ENCODE results near the gene BCLAF1.
"Not testable (repeated sequence)": the region's sequence is repeated elsewhere in the genome, so short reads cannot be mapped to it uniquely, and the experiment has no call there.

BCLAF1 gene

DNA sequence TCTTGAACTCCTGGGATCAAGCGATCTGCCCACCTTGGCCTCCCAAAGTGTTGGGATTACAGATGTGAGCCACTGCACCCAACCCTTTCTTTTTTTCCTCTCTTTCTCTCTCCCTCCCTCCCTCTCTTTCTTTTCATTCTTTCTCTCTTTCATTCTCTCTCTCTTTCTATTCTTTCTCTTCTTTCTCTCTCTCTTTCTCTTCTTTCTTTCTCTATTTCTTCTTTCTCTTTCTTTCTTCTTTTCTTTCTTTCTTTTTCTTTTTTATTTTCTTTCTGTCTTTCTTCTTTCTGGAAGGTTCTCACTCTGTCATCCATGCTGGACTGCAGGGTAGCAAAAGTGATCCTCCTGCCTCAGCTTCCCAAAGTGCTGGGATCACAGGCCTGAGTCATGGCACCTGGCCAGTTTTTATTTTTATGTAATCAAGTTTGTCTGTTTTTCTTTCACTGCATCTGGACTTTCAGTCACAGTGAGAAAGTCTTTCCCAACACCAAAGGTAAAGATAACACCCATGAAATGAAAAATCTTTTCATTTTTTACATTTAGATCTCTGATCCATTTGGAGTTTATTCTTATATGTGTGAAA, 20.2 kb upstream of the BCLAF1 start:
- DNase-seq = no peak

DNA sequence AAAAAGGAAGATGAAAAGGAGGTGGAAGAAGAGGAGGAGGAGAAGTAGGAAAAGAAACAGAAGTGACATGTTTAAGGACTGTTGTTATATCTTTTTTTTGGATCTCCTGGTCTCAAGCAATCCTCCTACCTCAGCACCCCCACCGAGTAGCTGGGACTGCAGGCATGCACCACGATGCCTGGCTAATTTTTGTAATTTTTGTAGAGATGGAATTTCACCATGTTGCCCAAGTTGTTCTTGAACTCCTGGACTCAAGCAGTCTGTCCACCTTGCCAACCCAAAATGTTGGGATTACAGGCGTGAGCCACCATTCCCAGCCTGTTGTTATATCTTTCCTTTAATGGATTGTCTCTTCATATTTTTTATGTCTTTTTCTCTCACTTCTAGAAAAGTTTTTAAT, 19.5 kb upstream of the BCLAF1 start:
- DNase-seq = no peak

DNA sequence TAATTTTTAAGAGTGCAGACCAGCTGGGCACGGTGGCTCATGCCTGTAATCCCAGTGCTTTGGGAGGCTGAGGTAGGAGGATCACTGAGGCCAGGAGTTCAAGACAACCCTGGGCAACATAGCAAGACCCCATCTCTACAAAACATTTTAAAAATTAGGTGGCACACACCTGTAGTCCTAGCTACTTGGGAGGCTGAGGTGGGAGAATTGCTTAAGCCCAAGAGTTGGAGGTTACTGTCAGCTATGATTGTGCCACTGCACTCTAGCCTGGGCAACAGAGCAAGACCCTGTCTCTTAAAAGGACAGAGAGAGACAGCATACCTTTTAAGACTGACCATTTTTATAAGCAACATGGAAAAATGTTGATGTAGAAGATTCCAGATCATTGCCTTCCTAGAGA, 18.8 kb upstream of the BCLAF1 start:
- DNase-seq = not testable (repeated sequence)

DNA sequence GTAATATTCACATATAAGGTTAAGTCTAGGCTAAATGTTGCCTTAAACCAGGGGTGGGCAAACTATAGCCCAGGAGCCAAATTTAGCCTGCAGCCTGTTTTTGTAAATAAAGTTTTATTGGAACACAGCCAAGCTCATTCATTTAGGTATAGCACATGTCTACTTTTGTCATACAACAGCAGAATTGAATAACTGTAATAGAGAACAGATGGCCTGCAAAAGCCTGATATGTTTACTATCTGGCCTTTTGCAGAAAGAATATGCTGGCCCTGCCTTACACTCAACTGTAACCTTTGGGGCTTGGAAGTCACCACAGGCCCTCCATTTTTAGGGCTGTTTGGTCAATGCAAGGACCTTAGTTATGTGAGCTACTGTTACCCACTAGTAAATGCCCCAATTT, 17.7 kb upstream of the BCLAF1 start:
- DNase-seq = no peak

DNA sequence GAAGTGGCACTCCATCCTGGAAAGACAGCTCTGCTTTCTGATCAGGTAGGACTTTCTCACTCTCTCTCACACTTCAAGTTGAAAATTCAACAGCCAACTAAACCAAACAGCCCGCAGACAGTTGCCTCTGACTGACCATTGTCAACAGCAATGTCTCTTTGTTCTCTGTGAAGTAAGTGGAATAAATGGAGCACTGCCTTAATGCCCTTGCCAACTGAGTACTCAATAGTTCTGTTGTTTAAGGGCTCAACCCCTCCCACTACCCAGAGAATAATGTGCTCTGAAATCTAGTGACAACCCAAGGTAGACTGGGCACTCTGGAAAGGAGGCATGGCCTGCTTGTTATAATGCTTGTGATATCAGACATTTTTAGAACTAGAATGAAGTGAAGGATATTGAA, 16.8 kb upstream of the BCLAF1 start:
- DNase-seq = no peak

DNA sequence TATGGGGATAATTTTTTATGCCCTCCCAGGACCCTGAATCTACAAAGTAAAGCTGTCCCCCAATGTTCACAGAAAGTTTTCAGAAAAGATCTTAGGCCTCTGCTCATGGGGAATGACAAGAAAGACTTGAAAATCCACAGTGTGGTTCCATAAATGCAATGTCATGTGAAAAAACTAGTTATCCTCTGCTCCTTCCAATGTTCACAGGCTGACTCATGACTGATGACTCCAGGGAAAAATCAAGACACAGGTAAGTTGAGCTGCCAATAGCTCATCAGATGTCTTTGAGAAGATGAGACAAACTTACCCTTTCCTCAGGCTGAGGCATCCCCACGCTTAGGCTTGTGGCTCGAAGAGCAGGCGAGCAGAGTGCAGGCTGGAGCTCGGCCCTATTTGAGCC, 14.8 kb upstream of the BCLAF1 start:
- DNase-seq = no peak

DNA sequence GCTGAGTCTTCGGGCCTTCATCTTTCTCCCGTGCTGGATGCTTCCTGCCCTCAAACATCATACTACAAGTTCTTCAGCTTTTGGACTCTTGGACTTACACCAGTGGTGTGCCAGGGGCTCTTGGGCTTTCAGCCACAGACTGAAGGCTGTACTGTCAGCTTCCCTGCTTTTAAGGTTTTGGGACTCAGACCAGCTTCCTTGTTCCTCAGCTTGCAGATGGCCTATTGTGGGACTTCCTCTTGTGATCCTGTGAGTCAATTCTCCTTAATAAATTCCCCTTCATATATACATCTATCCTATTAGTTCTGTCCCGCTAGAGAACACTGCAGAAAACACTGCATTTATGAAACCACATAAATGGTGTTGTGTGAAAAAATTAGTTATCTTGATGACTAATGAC, 13.9 kb upstream of the BCLAF1 start:
- DNase-seq = no peak

DNA sequence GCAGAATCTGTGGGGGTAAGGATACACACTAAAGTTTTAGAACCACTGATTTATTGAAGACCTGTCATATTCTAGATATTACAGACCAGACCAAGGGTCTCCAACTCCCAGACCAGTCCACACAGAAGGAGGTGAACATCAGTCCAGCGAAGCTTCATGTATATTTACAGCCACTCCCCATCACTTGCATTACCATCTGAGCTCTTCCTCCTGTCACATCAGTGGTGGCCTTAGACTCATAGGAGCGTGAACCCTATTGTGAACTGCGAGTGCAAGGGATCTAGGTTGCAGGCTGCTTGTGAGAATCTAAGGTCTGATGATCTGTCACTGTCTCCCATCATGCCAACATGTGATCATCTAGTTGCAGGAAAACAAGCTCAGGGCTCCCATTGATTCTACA, 5.0 kb upstream of the BCLAF1 start:
- no peak for DNase-seq

DNA sequence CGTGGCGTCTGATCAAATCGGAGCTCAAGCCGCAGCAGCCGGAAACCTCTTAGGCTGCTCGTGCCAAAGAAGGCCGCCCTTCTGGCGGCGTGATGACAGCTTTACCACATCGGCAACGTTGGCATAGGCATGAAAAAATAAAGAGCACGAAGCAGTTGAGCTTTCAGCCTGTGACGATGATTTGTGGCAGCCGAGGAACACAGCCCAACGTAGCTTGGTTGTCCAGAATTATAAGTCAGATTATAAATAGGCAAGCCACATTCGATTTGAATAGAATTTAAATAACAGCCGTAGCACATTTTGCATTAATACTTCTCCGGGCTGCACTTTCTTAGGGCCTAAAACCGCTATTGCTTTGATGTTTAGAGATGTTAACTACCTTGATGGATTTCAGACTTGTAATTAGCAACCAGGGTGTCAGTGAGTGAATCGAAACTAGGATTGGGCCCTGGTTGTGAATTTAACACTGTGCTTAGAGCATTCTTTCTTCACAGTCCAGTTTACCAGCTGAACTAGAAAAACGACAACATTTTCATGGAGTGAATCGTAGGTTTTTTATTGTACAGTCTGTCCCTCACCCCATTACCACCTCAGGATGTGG, 864 bp upstream of the BCLAF1 start:
- peak; percentile 63 to 73 for DNase-seq

DNA sequence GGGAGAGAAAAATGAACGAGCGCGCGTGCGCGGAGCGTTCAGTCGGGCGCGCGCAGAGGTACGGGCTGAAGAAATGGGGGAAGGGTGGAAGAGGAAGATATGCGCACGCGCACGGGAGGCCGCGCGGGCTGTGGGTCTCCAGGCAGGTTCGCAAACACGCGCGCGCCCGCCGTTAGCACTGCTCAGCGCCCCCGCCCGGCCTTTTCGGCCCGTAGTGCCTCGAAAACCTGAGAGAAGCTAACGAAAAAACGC, 393 bp downstream of the BCLAF1 start:
- DNase-seq = peak; percentile 91 to 92

DNA sequence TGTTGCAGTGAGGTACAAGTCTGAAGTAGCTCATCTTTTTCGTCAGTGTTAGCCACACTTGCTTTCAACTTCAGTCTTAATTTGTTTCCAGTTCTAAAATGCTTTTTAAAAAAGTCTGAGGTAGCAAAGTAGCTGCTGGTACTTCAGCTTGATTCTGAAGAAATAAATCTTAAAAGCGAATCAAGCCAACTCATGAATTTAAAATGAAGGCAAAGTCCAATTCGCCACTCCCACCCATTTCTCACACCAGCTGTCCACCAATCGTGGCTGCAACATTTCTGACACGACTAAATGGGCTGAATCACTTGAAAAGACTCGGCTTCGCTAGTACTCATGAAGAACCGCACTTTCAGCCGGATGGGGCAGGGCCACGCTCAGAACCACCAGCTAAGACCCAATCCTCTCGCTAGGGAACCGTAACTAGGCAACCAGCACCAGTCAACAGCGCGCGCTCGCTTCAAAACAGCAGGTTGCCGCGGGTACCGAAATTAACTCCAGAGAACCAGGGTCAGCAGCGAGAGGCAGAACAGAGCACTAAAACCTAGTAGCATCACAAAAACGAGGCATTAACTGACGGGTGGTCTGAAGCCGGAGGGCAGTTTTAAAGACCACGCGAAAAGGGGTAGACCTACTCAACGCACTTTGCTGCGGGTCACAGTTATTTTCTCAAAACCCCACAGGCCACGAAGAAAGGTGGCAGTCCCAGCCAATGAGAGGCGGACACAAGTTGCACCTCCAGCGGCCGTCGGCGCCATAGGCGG, 900 bp downstream of the BCLAF1 start:
- DNase-seq = peak; percentile 75 to 86

DNA sequence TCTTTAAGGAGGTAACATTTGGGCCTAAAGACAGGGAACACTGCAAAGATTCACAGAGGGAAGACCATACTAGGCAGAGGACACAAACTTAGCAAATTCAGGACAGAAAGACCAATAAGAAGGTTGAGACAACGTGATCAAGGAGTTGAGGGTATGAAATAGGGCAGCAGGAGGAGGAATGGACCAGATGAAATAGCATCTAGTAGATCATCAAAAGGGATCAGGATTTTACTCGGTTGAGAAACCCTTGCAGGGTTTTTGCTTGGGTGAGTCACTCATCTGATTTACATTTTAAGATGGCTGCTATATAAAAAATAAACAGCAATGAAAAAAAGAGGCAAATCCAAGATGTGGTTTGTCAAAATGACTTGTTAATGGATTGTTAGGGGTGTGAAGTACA, 4.7 kb downstream of the BCLAF1 start:
- DNase-seq = no peak

DNA sequence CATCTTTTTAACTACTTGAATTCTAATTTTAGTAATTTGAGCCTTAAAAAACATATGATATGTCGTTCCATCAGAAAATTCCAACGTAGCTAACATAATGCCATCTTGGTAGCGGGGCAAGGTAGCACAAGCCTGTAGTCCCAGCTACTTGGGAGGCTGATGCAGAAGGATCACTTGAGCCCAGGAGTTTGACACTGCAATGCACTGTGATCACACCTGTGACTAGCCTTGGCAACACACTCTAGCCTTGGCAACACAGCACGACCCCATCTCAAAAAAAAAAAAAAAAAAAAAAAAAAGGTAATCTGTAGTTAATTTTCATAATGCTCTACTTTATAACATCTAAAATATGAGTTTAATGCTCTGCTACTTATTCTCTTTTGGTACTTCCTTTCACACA, 6.7 kb downstream of the BCLAF1 start:
- DNase-seq = no peak

DNA sequence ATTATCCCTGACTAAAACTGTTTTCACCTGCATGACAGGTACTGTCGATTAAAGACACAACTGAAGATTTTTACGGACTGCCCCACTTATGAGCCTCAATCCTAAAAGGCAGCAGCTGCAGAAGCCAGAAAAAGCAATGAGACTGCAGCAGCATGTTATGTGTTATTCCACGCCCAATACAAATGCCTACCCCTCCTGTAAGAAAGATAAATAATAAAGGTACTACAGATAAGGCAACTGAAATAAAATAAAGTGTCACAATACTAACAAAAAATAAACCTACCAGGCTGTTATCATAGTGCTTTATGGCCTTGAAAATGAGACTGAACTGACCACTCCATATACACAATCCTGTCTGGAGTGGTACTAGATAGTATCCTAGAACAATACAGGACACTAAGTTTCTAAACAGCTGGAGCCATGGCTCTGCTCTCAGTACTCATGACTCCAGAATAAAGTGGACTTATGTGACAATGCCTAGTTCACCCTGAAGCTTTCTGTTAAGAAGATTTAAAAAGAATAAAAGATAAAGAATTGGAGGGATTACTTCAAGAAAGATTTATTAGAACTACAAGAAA, 9.5 kb downstream of the BCLAF1 start:
- no peak for DNase-seq

DNA sequence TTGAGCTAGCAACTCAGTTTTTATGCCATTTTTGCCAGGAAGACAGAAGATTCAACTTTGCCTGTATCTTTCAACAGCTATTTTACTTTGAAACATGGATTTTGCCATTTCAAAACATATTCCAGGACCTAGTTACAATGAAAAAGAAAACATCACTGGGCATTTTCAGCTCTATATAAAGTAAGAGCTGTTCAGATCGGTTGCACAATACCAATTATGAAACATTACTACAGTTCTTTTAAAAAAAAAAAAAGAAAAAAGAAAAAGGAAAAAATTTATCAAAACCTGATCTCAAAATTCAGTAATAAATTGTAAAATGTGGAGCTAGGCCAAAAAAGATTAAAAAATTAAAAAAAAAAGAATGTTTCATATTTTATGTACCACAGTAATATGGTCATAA, 15.6 kb downstream of the BCLAF1 start:
- no peak for DNase-seq

DNA sequence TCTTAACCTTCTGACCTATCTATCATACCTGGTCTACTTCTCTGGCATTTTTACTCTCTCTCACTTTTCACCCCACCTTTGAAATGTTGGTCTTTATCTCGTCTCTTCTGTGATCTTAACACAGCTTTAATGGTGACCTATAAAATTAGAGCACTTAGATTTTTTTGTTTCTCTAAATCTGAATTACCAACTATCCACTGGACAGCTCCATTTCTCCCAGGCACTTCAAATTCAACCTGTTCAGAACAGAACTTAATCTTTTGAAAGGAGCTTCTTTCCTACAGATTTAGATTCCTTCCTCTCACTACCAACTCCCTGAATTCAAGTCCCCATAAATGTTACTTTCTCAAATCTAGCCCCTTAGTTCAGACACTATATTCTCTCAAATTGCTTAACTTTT, 24.5 kb downstream of the BCLAF1 start:
- no peak for DNase-seq

DNA sequence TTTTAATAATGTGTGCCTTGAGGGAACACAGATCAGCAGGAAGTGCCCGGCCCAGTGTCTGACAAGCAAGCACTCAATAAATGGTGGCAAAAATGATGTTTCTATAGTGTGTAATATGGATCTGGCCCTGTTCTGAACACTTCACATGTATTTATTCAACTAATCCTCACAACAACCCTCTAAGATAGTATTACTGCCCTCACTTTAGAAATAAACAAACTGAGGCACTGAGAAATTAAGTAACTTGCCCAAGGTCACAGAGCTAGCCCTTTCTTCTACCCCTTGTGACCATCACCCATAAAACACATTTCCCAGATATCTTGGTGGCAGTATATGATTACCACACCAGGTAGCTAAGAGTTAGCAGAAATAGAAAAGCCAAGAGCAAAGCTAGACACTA, 26.7 kb downstream of the BCLAF1 start:
- no peak for DNase-seq

DNA sequence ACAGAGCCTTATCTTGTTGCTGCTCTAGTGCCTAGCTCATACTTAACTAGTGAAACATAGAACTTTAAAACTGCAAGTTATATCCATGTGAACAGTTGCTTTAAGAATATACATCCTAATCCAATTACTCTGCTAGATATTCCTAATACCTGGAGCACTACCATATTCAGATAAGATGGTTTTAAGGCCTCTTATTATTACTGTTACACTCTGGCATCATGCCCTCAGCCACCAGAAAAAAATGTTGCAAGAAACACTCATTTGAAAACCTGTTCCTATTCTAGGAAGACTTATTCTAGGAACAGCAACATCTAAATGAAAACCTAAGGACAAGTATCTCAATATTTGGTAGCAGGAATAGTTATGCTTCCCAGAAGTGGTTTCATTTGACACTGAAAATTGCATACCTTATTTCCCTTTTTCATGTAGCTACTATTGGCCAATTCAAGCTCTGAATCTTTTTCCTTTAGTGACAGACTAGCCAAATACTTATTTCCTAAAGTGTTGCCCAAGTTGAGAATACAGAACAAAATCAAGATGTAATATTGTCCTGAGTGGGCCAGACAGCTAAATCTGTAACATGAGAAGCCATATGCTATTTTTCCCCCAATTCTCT, 34.7 kb downstream of the BCLAF1 start:
- no peak for DNase-seq

DNA sequence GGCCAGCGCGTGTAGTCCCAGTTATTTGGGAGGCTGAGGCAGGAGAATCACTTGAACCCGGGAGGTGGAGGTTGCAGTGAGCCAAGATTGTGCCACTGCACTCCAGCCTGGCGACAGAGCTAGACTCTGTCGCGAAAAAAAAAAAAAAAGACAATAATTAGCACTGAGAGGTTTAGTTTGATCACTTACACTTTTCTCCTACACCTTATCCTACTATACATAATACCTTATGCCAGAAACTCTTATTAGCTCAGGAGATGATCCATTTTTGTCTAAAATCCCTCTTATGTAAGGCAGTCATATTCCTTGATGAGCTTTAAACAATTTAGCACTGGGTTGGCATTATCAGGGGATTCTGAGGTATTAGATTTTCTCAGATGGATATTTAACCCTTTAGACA, 35.9 kb downstream of the BCLAF1 start:
- no peak for DNase-seq

DNA sequence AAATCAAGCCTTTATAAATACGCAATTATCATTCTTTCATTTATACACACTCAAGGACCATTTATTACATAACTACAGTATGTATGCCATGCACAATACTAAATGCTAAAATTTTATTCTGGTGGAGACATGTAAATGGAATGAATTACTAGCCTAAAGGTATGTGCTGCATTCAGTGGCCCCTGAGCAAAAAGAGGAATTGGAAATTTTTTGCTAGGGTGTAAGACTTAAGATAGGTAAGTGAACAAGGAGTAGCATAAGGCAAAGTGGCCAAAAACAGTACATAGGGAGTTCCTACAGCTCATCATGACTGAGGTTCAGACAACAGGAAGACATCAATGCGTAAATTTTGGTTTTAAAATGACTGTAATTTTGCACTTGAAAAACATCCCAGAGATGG, 37.2 kb downstream of the BCLAF1 start:
- no peak for DNase-seq

DNA sequence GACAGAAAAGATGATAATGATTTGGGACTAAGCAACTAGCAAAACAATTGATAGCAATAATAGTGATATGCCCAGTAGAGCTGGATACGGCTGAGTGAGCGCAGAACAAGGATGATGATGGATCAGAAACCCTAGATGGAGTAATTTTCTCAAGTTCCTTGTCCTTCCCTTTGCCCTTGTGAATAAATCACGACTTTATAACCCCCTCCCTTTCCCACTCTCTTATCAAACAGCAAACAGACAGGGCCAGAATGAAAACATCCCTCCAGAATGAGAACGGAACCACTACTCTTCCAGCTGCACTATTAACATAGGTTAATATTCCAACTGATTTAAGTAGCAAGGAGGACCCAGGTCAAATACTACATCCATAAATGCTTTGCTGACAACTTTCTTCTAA, 38.3 kb downstream of the BCLAF1 start:
- no peak for DNase-seq

DNA sequence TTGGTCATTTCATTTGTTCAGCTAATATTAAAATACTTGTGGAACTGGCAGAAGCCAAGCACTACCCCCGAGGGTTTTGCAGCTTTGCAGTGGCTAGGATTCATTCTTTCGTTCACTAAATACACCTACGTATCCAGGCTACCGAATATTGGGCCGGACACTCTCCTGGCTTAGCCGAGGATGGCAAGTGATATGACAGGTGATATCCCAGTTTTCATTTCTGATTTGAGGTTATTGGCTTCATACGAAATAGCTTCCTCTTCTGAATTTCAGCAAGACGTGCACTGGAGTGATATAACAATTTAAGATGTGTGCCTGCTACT, 39.0 kb downstream of the BCLAF1 start:
- DNase-seq = peak in 1 of 2 donors; percentile 7

DNA sequence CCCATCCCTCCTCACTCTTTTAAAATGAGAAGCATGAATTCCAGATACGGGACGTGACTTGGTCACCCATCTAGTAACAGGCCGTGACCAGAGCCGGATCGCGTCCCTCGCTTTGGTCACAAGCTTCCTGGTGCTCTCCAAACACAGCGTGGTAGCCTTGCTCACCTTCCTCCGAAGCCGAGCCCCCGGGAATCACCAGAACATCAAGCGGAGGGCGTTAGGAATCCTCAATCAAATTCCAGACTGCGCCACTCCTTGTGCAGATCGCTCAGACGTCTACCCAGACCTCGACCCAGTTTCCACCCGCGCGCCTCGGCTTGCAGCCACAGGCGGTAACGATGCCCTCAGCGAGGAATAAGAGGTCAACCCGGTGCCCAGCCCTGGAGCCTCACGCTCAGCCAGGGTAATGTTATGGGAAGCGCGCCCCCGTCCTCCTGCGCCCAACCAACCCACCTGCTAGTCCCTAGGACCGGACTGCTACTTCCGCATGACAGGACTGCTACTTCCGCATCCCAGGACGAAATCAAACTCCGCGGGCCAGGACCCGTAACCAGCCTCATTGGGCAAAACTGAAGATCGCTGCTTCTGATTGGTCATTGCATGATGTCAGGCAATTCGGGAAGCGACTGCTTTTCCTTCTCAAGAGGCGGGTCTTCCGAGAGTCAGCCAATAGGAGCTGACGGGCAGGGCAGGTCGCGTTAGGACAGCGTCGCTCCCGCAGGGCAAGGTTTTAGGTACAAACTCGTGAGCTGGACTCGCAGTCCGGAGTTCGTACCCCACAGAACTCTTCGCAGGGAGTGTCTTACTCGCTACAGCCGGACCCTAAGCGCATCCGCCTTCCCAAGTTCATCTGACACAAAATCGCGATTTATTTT, 39.6 kb downstream of the BCLAF1 start, which contains the start of gene MTFR2:
MTFR2 (minus strand) TSS at position 501 of the 875 bp plus-strand sequence. CDS start 1,212 bp downstream, outside the sequence.
- peak; percentile 87 to 91 for DNase-seq
